Bronchial epithelial cell (primary cell): ENCODE measurements around the gene TRMT1. TPM values are rescaled to one million over a fixed set of nuclear protein-coding genes. Genes with fewer than 3 reads are reported as not detected.
A peak's percentile ranks its signal among the peaks of the same experiment; 100 is the strongest.

ENCODE experiments used
- DNase-seq: peaks from one replicate; pipeline ENCODE4 v3.0.0-alpha.2; 2010; ENCODE audit warnings: low read depth
- FAIRE-seq: peaks from 2 replicates; lab custom pipeline; 2011; peaks lifted over from hg19 to GRCh38; lab: Jason Lieb, UNC
- H3K27me3 ChIP-seq: 2 replicates; pipeline ENCODE4 v1.5.1; 2011; ENCODE audit warnings: low read length; ENCODE audit not compliant: control insufficient read depth, insufficient read depth
- H3K36me3 ChIP-seq: 2 replicates; pipeline ENCODE4 v1.5.1; 2011; ENCODE audit warnings: low read length; ENCODE audit not compliant: control insufficient read depth, insufficient read depth
- H3K4me3 ChIP-seq: 2 replicates; pipeline ENCODE4 v1.5.1; 2011; ENCODE audit warnings: mild to moderate bottlenecking, low read depth, low read length, control low read depth
- total RNA-seq: library from RNA; depleted of rRNA; stranded (reverse); fragments of >200 nt; gene quantifications from 2 replicates; pipeline ENCODE4 v1.2.1, GENCODE V29; 2014
- TF ChIP-seq, protein P1 (sequence below): IDR thresholded peaks from 2 replicates; pipeline ENCODE4 v1.5.1; 2011; ENCODE audit warnings: mild to moderate bottlenecking, moderate library complexity, low read length, control low read depth, inconsistent platforms; ENCODE audit not compliant: insufficient read depth, severe bottlenecking

The TRMT1 gene
- total RNA-seq, 1 donor from 2014 or later: 40.5 TPM

DNA sequence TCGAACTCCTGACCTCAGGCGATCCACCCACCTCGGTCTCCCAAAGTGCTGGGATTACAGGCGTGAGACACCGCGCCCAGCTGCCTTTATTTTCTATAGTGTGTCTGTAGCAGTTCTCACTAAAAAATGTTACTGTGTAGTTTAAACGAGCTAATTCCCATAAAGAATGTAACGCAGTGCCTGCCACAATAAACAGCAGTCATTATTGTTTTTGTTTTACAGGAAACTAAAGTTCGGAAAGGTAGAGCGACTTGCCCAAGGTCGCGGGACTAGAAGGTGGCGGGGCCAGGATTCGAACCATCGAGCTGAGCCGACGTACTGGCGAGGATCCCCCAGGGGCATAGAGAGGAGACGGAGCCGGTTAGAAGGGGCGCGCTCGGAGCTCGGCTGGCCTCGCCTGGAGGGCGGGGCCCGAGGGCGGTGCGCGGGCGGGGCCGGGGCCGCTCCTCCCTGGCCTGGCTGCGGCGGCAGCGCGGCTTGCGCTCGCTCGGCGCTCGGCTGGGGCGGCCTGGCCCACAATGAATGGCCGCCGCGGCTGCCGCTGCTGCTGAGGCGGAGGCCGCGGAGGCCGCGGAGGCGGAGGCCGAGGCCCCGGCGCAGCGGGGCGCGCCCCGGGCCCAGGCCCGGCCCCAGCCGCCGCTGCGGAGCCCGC, 1.4 kb upstream of the TRMT1 start, which contains the start of gene NACC1:
Gene NACC1, plus strand, starts transcription at position 493 of the 652 bp plus-strand sequence. CDS start 16,944 bp downstream, outside the sequence.
- FAIRE-seq (no peak), DNase-seq (peak; percentile 65)
- Histone ChIP-seq H3K4me3 (peak within 1 kb of the TSS; percentile 93), H3K27me3 (no peaks in the 10 kb centered on the region), H3K36me3 (peaks cover 7% of the 10 kb centered on the region)
- TF ChIP-seq, protein P1, sequence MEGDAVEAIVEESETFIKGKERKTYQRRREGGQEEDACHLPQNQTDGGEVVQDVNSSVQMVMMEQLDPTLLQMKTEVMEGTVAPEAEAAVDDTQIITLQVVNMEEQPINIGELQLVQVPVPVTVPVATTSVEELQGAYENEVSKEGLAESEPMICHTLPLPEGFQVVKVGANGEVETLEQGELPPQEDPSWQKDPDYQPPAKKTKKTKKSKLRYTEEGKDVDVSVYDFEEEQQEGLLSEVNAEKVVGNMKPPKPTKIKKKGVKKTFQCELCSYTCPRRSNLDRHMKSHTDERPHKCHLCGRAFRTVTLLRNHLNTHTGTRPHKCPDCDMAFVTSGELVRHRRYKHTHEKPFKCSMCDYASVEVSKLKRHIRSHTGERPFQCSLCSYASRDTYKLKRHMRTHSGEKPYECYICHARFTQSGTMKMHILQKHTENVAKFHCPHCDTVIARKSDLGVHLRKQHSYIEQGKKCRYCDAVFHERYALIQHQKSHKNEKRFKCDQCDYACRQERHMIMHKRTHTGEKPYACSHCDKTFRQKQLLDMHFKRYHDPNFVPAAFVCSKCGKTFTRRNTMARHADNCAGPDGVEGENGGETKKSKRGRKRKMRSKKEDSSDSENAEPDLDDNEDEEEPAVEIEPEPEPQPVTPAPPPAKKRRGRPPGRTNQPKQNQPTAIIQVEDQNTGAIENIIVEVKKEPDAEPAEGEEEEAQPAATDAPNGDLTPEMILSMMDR: no peak

DNA sequence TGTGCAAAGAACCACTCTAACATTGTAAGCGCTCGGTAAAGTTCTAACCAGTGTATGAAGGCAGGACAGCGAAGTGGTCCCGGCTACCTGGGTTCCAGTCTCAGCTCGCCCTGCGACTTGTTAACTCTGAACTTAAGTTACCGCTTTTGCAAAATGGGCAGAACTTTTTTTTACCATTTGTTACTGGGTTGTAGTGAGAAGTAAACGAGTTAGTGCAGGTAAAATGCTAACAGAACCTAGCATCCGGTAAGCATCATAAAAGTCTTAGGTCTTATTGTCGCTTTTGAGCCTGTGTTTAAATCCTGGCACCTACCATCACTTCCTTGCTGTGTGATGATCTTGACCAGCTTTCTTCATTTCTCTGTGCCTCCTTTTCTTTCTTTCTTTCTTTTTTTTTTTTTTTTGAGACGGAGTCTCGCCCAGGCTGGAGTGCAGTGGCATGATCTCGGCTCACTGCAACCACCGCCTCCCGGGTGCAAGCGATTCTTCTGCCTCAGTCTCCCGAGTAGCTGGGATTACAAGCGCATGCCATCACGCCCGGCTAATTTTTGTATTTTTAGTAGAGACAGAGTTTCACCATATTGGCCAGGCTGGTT, 734 bp upstream of the TRMT1 start:
- FAIRE-seq: no peak
- DNase-seq: peak; percentile 45
- TF ChIP-seq, protein P1: no peak
- Histone ChIP-seq H3K36me3 (peaks cover 11% of the 10 kb centered on the region), H3K27me3 (no peaks in the 10 kb centered on the region), H3K4me3 (peak overlapping the region; percentile 81)

DNA sequence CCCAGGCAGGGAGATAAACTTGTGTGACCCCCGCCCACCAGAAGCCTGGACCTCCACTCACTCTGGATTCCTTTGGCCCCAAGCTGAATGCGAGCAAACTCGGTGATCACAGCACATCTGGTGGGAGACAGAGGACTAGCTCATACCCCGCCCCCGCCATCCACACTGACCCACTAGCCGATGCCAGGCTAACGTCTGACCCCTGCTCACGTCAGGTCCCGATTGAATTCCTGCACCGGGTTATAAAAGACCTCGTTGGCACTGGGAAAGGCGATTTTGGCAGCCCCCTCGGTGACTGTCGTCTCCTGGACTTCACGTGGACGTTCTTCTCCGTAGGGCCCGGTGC, 631 bp downstream of the TRMT1 start:
- peaks cover 7% of the 10 kb centered on the region for H3K36me3 ChIP-seq
- TF ChIP-seq, protein P1: no peak
- no peaks in the 10 kb centered on the region for H3K27me3 ChIP-seq
- FAIRE-seq (no peak), DNase-seq (no peak)
- H3K4me3 ChIP-seq: peak overlapping the region; percentile 81

DNA sequence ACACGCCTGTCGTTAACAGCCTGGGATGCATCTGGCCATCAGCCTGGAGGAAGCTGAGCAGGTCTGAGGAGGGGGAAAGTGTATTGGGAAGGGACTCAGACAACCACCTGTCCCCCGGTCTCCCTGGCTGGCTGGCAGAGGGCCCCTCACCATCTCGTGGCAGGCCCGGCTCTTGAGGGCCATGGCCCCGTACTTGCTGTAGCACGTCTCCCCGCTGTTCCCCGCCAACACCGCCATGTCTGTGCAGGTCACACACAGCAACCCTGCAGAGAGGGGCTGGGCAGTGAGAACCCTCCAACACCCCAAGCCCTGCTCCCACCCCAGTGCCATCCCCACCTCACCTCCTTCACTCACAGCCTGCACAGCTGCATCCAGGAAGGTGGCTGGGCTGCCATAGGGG, 4.0 kb downstream of the TRMT1 start:
- peaks cover 14% of the 10 kb centered on the region for H3K36me3 ChIP-seq
- TF ChIP-seq, protein P1: no peak
- no peaks in the 10 kb centered on the region for H3K27me3 ChIP-seq
- FAIRE-seq: no peak
- H3K4me3 ChIP-seq: no peak overlapping the region
- no peak for DNase-seq

DNA sequence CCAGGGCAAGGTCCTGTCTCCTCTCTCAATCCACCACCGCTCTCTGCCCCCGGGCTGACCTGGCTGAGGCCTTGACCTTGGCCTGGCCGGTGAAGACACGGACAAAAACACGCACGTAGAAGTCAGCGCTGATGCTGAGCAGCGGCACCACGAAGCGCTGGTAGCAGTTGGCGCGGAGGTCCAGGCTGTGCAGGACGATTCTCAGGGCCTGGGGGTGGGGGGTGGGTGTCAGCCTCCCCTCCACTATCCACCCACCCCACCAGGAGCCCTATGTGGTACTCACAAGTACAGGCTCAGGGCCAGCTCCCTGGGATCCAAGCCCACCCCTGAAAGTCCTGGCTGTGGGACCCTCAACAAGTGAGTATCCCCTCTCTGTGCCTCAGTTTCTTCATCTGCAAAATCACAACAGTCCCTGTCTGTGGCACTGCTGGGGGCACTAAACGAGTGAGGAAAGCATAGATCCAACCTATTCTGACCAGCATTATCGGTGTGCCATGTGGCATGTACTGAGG, 6.4 kb downstream of the TRMT1 start:
- peaks cover 17% of the 10 kb centered on the region for H3K36me3 ChIP-seq
- DNase-seq: no peak
- TF ChIP-seq, protein P1: no peak
- H3K4me3 ChIP-seq: no peak overlapping the region
- no peak for FAIRE-seq
- no peaks in the 10 kb centered on the region for H3K27me3 ChIP-seq
